Ureter (tissue), 1 donor: ENCODE measurements around the gene RPS17. TPM values are rescaled to one million over a fixed set of nuclear protein-coding genes. Genes with fewer than 3 reads are reported as not detected.
"Not testable (repeated sequence)": the region's sequence is repeated elsewhere in the genome, so short reads cannot be mapped to it uniquely, and the experiment has no call there.

Experiments
- DNase-seq: peaks from one replicate; pipeline ENCODE4 v3.0.0-alpha.2; 2020; ENCODE audit warnings: low spot score
- total RNA-seq: library from RNA; stranded (reverse); gene quantifications from one replicate; pipeline ENCODE4 v1.2.4, GENCODE V29; 2023
- donor health status: DM: yes; HTN: yes; CAD: no.

The RPS17 gene
- total RNA-seq, 1 donor from 2014 or later: 1,866 TPM

DNA sequence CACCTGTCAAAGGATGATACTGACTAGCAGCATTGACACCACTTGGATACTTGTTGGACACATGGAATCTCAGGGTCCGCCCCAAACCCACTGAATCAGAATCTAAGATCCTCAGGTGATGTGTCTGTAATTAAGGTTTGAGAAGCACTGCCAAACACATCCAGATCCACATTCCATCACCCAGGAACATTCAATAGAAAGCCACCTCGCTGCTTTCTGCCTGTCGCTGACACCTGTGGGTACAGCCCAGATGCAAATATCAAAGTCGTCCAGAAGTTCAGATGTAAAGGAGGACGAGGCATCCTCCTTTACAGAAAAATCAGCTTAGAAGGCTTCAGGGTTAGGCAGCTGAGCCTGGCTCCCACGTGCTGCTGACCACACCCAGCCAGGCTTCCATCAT lies 5.2 kb upstream of the RPS17 start:
- DNase-seq: no peak

DNA sequence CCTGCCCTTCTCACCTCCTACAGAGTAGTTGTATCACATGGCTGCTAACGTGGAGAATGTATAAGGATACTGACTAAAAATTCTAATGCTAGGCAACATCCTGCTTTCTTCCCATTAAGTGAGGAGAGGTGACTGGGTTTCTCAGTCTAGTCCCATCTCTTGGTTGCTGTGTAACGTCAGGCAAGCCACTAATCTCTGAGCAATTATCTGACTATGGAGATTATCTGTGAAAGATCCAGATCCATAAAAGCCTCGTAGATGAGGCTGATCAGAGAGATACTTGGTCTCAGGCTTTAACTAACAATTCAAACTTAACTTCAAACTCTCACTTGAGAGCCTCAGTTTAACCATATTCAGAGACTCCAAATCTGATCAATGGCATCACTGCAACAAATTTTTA lies 4.7 kb upstream of the RPS17 start:
- no peak for DNase-seq

DNA sequence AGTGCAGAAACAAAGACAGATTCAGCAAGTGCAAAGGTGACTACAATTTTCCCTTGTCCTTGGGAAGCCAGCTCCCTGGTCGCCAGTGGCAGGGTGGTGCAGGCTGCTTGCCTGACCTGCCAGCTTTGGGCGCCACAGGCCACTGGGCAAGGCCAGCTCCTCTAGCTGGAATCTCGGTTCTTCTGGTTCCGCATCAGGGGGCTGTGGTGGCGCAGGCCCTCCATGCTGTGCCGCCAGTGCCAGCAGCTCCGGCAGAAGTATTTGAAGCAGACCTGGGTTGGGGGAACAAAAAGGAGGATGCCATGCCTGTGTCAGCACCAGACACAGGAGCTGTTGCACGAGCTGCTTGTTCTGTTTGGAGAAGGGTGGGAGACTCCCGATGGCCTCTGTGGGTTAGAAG lies 4.2 kb upstream of the RPS17 start:
- no peak for DNase-seq

DNA sequence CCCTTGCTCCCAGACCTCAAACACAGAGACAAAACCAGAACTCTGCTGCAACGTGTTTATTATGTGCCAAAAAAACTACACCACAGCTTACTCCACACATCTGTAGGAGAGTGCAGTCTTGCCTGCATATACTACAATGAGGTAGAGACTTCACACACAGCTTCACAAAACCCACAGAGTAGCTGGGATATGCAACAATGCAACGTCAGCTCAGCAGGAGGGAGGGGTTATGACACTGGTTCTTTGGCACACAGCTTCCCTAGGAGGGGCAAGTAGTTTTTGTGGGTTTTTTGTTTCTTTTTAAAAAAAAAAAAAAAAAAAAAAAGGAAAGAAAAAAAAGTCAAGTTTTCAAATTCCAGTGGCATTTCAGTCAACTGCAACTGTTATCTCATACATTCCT lies 2.9 kb upstream of the RPS17 start:
- DNase-seq: no peak

DNA sequence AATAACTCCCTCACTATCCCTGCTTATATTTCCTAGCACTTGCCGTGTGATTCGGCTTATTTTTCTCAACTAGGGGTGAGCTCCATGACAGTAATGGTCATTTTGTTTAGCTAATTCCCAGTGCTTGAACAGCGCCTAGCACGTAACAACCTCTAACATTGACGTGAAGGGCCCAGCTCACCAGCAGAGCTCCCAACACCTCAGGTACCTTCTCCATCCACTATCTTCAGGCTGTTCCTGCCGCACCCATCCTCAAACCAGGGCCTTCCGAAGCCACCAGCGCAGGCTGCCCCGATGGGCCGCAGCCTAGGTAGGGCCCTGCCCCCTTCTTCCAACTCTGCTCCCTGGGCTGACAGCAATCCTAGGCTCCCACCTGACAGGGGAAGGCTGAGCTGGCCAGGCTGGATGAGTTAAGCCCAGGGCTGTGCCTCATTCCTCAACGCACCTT lies 751 bp upstream of the RPS17 start:
- peak; percentile 49 for DNase-seq

DNA sequence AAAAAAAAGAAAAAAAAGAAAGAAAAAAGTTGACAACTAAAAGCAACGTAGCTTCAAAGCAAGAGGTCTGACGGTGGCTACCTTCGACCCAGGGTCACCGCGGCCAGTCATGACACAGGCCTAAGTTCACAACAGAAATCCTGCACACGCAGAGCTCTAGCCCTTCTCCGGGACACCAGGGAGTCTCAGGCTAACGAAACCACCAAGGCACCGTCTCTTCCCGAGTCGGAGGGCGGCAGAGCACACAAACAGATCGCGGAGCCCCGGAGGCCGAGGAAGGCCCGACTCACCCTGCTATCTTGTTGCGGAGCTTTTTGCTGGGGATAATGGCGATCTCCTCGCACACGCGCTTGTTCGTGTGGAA lies 584 bp downstream of the RPS17 start:
- no peak for DNase-seq

DNA sequence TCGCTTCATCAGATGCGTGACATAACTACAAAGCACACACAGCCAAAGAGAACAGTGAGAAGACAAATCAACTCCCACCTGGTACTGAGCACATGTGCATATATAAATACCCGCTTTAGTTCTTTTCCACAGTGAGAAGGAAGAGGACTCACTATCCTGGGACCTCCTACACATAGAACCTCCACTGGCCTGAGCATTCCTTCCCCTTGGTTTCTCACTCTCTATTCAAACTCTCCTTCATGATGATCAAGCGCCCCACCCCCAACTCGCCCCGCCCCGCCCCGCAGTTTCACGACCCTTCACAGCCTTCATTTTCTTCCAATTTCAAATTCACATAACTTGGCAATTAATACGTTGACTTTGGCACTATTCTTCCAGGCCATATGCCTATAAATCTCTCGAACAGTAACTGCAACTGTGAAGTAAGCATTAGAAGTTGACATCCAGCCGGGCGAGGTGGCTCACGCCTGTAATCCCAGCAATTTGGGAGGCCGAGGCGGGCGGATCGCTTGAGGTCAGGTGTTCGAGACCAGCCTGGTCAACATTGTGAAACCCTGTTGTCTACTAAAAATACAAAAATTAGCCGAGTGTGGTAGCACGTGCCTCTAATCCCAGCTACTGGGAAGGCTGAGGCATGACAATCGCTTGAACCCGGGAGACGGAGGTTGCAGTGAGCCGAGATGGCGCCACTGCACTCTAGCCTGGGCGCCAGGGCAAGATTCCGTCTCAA lies 1.1 kb downstream of the RPS17 start:
- DNase-seq: no peak

DNA sequence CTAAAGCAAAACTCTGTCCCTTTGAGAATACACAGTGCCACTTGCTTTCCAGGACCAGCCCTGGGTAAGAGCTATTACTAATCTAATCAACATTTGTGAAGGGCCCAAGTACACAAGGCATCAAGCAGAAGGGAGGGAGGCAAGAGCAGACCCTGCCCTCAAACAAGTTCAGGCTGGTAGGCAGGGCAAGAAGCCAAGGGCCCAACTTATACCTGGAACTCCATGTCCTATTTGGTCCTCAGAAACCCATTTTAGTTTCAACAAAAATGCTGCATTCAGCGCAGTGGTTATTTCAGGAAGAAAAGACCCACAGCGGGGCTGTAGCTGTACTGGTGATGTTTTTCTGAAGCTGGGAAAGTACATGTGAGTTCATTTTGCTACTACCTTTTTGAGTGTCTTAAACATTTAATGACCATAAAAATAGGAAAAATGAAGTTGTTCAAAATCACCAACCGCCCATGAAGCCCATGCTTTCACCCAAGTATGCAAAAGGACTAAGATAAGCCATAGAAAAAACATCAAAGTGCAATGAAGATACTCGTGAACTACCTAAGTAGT lies 2.8 kb downstream of the RPS17 start:
- no peak for DNase-seq

DNA sequence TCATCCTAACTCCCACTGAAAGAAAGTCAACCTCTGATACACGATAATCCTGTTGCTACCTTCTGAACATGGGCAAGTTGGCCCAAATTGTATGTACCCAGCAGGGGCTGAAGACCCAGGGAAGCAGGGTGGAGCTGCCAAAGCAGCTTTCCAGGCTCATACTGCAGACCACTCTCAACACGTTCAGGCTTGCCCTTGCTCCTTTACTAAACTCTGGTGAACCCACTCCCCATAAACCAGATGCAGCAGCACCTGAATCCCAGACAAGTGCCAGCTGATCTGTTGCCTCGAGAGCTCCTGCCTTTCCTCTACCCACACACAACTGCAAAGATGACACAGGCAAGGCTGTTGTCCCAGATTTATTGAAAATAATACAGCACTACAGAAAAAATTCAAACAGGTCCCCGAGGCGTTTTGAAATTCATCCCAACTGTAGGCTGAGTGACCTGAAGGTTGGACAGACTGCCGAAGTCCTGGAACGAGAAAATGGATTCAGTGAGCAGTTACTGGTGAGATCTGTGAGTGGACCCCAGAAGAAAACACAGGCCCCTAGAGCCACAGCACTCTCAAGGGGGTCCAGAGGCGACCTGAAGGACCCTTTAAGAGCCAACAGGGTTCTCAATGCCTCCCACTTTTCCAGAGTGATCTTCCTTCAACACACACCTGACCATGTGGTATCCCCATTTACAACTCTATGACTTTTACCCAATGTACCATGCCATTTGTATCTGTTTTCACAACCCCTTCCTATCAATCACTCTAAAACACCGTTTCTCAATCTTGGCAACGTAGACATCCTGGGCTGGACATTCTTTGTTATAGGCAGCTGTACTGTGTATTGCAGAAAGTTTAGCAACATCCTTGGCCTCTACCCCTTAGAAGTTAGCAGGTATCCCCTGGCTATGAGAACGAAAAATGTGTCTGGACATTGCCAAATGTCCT lies 3.6 kb downstream of the RPS17 start:
- DNase-seq: no peak

DNA sequence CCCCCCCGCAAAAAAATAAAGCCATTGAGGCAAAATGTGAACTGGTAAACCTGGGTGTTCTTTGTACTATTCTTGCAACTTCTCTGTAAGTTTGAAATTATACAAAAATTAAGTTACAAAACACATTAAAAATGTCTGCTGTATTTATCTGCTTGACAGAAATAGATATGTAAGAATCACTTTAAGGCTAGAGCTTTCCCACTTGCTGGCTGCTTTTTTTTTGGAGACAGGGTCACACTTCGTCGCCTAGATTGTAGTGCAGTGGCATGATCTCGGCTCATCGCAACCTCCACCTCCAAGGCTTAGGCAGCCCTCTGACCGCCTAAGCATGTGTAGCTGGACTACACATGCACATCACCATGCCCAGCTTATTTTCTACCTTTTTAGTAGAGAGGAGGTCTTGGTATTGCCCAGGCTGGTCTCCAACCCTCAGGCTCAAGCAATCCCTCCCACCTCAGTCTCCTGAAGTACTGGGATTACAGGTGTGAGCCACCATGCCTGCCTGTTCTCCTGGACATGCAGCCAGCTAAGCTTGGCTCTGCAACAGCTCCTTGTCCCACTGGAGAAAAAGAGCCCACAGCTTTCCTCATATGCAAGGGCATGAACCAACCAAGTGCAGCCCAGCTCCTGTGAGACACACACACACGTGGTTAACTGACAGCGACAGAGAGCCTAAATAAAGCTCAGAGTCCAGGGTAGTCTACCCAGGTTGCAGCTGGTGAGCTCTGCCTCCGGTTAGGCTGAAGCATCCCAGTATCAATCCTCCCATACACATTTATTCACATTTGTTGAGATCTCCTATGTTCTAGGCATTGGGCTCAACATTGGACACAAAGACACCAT lies 4.5 kb downstream of the RPS17 start:
- peak; percentile 28 for DNase-seq

DNA sequence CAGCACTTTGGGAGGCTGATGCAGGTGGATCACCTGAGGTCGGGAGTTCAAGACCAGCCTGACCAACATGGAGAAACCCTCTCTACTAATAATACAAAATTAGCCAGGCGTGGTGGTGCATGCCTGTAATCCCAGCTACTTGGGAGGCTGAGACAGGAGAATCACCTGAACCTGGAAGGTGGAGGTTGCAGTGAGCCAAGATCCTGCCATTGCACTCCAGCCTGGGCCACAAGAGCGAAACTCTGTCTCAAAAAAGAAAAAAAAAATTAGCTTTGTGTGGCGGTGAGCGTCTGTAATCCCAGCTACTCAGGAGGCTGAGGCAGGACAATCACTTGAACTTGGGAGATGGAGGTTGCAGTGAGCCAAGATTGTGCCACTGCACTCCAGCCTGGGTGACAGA lies 5.1 kb downstream of the RPS17 start:
- DNase-seq: not testable (repeated sequence)

DNA sequence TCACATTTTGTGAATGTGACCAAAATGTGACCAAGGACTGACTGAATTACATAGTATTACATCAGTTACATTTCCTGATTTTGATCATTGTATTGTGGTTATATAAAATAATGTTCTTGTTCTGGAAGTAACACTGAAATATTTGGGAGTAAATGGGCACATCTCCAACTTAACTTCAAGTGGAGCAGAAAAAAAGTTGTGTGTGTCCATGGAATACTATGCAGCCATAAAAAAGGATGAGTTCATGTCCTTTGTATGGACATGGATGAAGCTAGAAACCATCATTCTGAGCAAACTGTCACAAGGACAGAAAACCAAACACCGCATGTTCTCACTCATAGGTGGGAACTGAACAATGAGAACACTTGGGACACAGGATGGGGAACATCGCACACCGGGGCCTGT lies 5.8 kb downstream of the RPS17 start:
- not testable (repeated sequence) for DNase-seq

DNA sequence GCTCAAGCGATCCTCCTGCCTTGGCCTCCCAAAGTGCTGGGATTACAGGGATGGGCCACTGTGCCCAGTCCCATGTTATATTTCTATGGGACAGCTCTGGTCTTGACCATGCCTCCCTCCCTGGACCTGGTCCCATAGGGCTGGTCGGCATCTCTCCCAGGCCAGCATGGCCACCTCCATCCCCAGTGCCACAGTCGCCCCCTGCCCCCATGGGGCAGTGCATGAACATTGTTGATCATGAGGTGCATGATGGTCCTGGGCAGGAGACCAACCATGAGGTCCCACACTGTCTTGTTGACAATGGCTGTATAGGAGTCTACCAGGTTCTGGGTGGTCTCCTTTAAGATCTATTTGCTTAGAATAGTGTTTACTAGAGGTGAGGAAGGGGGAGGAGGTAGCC lies 6.5 kb downstream of the RPS17 start:
- no peak for DNase-seq

DNA sequence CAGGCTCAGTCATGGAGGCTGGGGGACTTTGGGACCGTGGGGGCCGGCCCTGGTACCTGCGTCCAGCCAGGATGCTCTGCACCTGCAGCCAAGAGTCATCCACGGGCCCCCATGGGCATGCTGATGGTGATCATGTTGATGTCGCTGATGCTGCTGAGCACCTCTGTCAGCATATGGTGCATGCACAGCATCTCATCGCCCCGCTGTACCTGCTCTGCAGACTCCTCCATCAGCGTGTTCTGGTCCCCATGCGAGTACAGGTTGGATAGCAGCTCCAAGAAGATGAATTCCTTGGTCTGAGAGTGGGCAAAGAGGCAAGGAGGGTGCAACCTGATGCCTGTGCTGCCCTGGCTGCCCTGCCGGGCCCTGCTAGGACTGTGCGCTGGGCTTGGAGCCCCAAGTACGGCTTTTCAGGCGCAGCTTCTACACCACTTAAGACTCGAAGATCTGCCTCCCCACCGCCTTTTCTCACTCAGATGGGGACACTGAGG lies 7.2 kb downstream of the RPS17 start:
- DNase-seq: no peak

DNA sequence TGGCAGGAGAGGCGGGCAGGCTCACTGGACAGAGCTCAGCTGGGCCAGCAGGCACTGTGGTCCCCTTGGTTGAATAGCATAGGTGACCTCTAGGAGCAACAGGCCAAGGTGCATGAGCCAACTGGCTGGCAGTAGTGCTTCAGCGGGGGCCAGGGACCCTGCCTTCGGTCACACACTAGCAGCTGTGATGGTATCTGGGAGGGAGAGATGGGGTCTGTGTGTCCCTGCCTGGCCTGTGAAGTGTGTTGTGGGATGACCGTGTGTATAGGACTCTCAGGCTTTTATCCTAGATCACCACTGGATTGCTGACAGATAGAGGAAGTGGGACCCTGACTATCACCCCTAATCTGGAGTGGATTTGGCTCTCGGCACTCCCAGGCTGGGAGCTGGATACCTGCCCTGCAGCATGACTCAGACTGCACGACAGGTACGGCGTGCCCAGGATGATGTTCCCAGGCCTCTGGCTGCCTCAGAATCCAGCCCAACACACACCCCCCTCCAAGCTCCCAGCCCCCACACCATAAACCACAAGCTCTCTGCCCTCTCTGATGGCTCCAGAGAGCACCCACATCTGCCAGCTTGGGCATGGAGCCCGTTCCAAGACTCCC lies 7.8 kb downstream of the RPS17 start:
- peak; percentile 41 for DNase-seq

DNA sequence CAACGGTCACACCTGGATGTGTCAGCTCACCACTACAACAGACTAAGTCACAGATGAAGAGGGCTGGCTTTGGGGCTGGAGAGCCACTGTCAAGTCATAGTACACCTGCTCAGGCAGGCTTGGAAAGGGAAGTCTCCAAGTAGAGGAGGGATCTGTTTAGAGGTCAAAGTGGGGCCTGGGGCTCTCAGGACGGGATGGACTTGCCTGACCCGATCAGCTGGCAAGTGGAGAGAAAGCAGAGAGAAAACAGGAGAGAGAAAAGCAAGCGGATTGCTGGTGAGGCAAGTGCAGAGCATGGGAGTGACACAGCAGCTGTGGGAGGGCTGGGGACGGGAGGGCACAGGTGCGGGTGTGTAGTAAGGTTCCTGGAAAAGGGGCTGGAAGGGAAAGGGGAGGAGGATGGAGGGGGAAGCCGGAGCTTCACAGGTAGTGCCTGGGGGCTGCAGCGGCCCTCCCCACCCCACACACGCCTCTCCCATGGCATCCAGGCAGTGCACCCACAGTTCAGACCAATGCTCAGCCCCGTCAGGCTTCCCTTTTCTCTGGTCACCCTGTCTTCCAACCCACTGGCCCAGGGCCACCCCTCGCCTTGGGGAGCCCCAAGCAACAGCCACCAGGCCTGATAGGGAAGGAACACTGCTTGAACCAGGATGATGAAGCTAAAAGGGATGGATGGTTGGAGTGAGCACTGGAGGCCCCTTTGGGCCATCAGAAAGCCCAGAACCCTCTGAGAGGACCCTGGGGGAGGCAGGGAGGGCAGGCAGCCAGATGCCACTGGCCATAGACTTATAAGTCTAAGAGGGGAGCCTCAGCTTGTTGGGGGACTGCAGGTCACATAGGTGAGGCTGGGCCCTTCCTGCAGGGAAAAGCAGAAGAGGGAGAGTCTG lies 8.5 kb downstream of the RPS17 start:
- peak; percentile 39 for DNase-seq

DNA sequence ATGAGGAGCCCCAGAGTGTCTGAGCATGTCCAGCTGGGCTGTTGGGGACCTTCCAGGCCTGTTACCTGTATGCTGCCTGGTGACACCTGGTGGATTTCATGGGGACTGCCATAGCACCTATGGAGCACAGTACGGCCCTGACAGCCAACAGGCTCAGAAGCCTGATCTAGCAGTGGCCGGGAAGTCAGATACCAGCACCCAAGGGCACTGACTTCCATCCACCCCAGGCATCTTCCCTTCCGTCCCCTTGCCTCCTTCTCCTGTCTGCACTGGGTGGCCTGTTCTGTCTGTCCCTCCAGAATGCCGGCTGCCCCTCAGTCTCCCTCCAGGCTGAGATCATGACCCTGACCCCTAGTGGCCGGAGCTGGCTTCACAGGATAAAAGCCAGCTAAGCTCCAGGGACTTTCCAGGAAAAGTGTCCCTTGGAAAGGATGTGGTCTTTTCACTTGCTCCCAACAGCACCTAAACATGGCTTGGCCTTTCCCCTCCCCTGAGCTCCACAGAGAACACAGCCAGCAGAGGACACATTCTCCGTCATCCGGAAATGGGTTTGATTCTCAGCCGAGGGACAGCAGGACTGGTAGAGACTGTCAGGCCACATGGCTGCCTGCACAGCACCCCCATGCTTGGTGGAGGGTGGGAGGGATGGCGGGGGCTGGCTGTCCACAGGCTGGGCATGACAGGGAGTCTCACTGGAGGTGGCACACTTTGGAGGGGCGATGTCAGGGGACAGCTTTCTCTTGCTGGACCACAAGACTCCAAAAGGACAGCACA lies 9.5 kb downstream of the RPS17 start:
- DNase-seq: peak; percentile 75

DNA sequence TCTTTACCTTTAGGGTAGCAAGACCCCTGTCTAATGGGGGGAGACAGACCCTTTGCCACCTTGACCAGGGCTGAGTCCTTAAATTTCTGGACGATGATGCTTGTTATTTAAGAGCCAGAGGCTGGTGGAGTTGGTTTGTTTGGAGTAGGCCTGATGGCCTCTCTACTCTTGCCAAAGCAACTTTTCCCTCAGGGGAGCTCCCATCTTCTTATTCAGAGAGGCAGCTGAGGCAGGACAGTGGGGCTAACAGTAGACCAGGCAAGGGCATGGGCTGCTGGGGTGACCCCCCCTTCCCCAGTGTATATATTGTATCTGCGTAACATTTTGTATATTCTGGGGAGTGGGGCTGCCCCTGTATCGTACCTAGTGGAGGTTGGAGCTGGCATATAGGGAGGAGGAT lies 10.3 kb downstream of the RPS17 start:
- DNase-seq: no peak

DNA sequence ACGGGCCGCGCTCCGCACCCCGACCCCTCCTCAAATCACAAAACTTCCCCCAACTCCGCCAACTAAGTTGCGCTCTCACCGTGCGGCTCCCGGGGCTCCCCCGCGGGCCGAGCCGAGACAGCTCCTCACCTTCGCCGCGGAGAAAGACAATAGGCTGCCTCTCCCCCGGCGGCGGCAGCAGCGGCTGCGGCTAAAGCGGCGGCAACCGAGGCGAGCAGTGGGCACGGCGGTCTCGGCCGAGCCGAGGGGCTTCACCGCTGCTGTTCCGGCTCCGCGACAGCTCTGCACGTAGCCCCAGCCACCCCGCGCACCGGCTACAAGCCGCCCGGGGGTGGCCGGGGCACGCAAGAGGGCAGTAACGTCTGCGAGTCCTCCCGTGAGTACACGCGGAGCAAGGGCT lies 26.7 kb downstream of the RPS17 start:
- DNase-seq: not testable (repeated sequence)
